Endothelial cell of umbilical vein (primary cell): ENCODE measurements around the gene BPI. TPM values are rescaled to one million over a fixed set of nuclear protein-coding genes. Genes with fewer than 3 reads are reported as not detected.

Experiments used
- BruUV-seq: library from RNA; stranded (reverse); fragments of 400-500 nt; replicated peaks from 2 replicates; lab custom pipeline; 2021; lab: Mats Ljungman, UMichigan
- CTCF ChIA-PET: fragments of 300-600, 350-600 bp; sonication (Branson Sonifier 250); formaldehyde crosslinking; loops from one replicate; lab custom pipeline; 2021; ENCODE audit warnings: antibody characterized with exemption, inconsistent platforms; lab: Charles Lee
- POLR2A ChIA-PET: fragments of 300-600, 350-600 bp; sonication (Branson Sonifier 250); formaldehyde crosslinking; loops from one replicate; lab custom pipeline; 2021; ENCODE audit warnings: antibody characterized with exemption, inconsistent platforms; lab: Charles Lee
- DNase-seq: peaks from one replicate; pipeline ENCODE4 v3.0.0-alpha.2; 2011; ENCODE audit warnings: low read depth, low spot score
- FAIRE-seq: peaks from 2 replicates; lab custom pipeline; 2011; peaks lifted over from hg19 to GRCh38; lab: Jason Lieb, UNC
- H2AFZ ChIP-seq: 2 replicates; pipeline ENCODE4 v1.6.0; 2012; ENCODE audit warnings: low read depth, low read length, control low read depth, inconsistent platforms
- H3K27ac ChIP-seq: 2 replicates; pipeline ENCODE4 v1.5.1; 2011; ENCODE audit warnings: low read depth, mild to moderate bottlenecking, control low read depth, low read length, moderate library complexity; ENCODE audit not compliant: insufficient read depth
- H3K27me3 ChIP-seq, 2 experiments: 2 replicates each; pipeline versions ENCODE4 v1.6.0 to v1.6.1; 2011; ENCODE audit warnings: low read length in 2 of 2, mixed read lengths in 1 of 2; ENCODE audit not compliant: control insufficient read depth in 2 of 2, insufficient read depth in 2 of 2
- H3K36me3 ChIP-seq, 2 experiments: 2 replicates in 1 of 2; 3 replicates in 1 of 2; pipeline ENCODE4 v1.5.1; 2011; ENCODE audit warnings: low read length in 2 of 2, mild to moderate bottlenecking in 1 of 2, moderate library complexity in 1 of 2; ENCODE audit not compliant: control insufficient read depth in 2 of 2, insufficient read depth in 2 of 2; ENCODE audit errors: extremely low read depth in 1 of 2
- H3K4me1 ChIP-seq: 3 replicates; pipeline ENCODE4 v1.5.1; 2011; ENCODE audit warnings: mild to moderate bottlenecking, low read length; ENCODE audit not compliant: control insufficient read depth, insufficient read depth; ENCODE audit errors: extremely low read depth
- H3K4me2 ChIP-seq: 2 replicates; pipeline ENCODE4 v1.6.1; 2011; ENCODE audit warnings: low read length, control low read depth, mixed read lengths; ENCODE audit not compliant: insufficient read depth
- H3K4me3 ChIP-seq, 3 experiments: fragments of 200-600 bp in 1 of 3; sonication (generic), shearing (Covaris generic) in 1 of 3; replicated peaks in 1 of 3; 2 replicates each; pipeline ENCODE4 v1.5.1; 2011 to 2016; ENCODE audit warnings: control low read depth in 3 of 3, low read length in 3 of 3, mild to moderate bottlenecking in 2 of 3, inconsistent platforms in 1 of 3, low read depth in 1 of 3, moderate library complexity in 1 of 3; ENCODE audit not compliant: insufficient read depth in 1 of 3
- H3K79me2 ChIP-seq: 2 replicates; pipeline ENCODE4 v1.6.0; 2012; ENCODE audit warnings: low read length, inconsistent platforms; ENCODE audit not compliant: control insufficient read depth, insufficient read depth
- H3K9ac ChIP-seq: replicated peaks from 2 replicates; pipeline ENCODE3; 2011; ENCODE audit warnings: low read length, control low read depth; ENCODE audit not compliant: insufficient read depth; ENCODE audit errors: extremely low read depth
- H3K9me1 ChIP-seq: replicated peaks from 3 replicates; pipeline ENCODE4 v1.6.0; 2011; ENCODE audit warnings: mild to moderate bottlenecking, low read length; ENCODE audit not compliant: control insufficient read depth, insufficient read depth; ENCODE audit errors: extremely low read depth
- H3K9me3 ChIP-seq: replicated peaks from 2 replicates; pipeline ENCODE4 v1.5.1; 2012; ENCODE audit warnings: low read length, inconsistent platforms; ENCODE audit not compliant: control insufficient read depth, insufficient read depth
- H4K20me1 ChIP-seq: replicated peaks from 2 replicates; pipeline ENCODE3; 2011; ENCODE audit warnings: mild to moderate bottlenecking, low read length; ENCODE audit not compliant: control insufficient read depth, insufficient read depth; ENCODE audit errors: extremely low read depth
- CTCF ChIP-seq, 2 donors: IDR thresholded peaks; 1 replicate in 1 of 2; 2 replicates in 1 of 2; pipeline ENCODE4 v1.5.1; 2011; ENCODE audit warnings: low read length in 2 of 2, mild to moderate bottlenecking in 2 of 2, moderate library complexity in 2 of 2, control low read depth in 1 of 2, inconsistent platforms in 1 of 2, low read depth in 1 of 2; ENCODE audit not compliant: insufficient read depth in 1 of 2; ENCODE audit errors: extremely low read depth in 1 of 2
- EZH2 ChIP-seq: IDR thresholded peaks from 2 replicates; pipeline ENCODE4 v1.6.1; 2012; ENCODE audit warnings: borderline replicate concordance, low read depth, mild to moderate bottlenecking, moderate library complexity, low read length, inconsistent platforms; ENCODE audit not compliant: severe bottlenecking
- FOS ChIP-seq: IDR thresholded peaks from 2 replicates; pipeline ENCODE4 v1.6.1; 2011; ENCODE audit warnings: mild to moderate bottlenecking, low read length, moderate library complexity, borderline replicate concordance; ENCODE audit not compliant: insufficient read depth
- GATA2 ChIP-seq: IDR thresholded peaks from 2 replicates; pipeline ENCODE4 v1.7.0; 2011; ENCODE audit warnings: low read depth, mild to moderate bottlenecking, moderate library complexity, mixed read lengths, low read length; ENCODE audit not compliant: insufficient read length, insufficient read depth
- JUN ChIP-seq: IDR thresholded peaks from 2 replicates; pipeline ENCODE4 v1.6.1; 2011; ENCODE audit warnings: borderline replicate concordance, low read depth; ENCODE audit not compliant: insufficient read length, insufficient read depth
- MAX ChIP-seq: IDR thresholded peaks from 2 replicates; pipeline ENCODE4 v1.6.1; 2011; ENCODE audit not compliant: insufficient read depth, insufficient read length
- MYC ChIP-seq: IDR thresholded peaks from one replicate; pipeline ENCODE4 v1.6.1; 2011; ENCODE audit warnings: mild to moderate bottlenecking, low read depth, low read length
- POLR2A ChIP-seq: IDR thresholded peaks from 2 replicates; pipeline ENCODE4 v1.6.1; 2012; ENCODE audit warnings: low read depth, mild to moderate bottlenecking, control low read depth, low read length
- POLR2AphosphoS5 ChIP-seq: IDR thresholded peaks from 2 replicates; pipeline ENCODE4 v1.6.1; 2012; ENCODE audit warnings: low read depth, mild to moderate bottlenecking, control low read depth, low read length, moderate library complexity; ENCODE audit not compliant: insufficient read depth
- dilution Hi-C: fragments of 300-500 bp; cut with MboI; formaldehyde crosslinking; loops from one replicate; pipeline ENCODE4 v1.15.0; 2019; ENCODE audit warnings: low sequenced_read_pairs; ENCODE audit not compliant: extremely low pct_ligation_motif_present
- intact Hi-C: fragments of 100-400 bp; cut with micrococcal nuclease; formaldehyde crosslinking; loops from one replicate; pipeline ENCODE4 v1.10.0; 2022
- polyA plus RNA-seq, 4 experiments: library from polyadenylated mRNA; depleted of rRNA in 3 of 4; stranded (reverse) in 3 of 4; unstranded in 1 of 4; fragments of >200 nt; gene quantifications; 2 replicates each; pipeline versions ENCODE4 v1.2.1 to v1.2.3, GENCODE V29; 2011 to 2012; ENCODE audit warnings: missing spikeins in 1 of 4
- total RNA-seq: library from RNA; stranded (reverse); gene quantifications from 2 replicates; pipeline ENCODE4 v1.2.3, GENCODE V29; 2021

Gene BPI
- total and polyA plus RNA-seq, 2 donors (not counting 3 experiments of a cell fraction or from before 2014, with no cell fraction given), result not detected

DNA sequence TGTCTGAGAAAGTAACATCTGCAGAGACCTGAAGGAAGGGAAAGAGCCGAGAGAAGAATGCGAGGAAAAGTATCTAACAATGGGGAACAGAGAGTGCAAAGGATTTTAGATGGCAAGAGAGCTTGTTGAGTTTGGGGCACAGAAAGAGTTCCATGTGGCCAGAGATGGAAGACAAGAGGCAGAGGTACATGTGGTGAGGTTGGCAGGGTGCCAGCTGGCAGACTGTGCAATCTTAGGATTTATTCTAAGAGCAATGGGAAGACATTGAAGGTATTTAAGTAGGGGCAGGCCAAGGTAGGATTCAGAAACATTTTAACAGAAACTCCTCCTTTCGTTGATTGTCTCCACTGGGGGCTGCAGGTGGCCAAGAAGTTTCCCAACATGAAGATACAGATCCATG is 21.9 kb downstream of the BPI start:
- Histone ChIP-seq H2AFZ (no peak overlapping the region), H3K9me1 (no peaks in the 10 kb centered on the region), H3K79me2 (no peaks in the 10 kb centered on the region), H3K9ac (no peak overlapping the region), H3K4me3 (no peak overlapping the region), H3K27me3 (peaks cover 0 to 3% of the 10 kb centered on the region in 2 experiments), H4K20me1 (no peaks in the 10 kb centered on the region), H3K4me2 (no peak overlapping the region), H3K9me3 (no peaks in the 10 kb centered on the region), H3K36me3 (no peaks in the 10 kb centered on the region), H3K4me1 (no peaks in the 10 kb centered on the region), H3K27ac (no peak overlapping the region)
- no TSS peak for BruUV-seq
- no peak for FAIRE-seq
- intact Hi-C loops, result loop anchor here (10.0 kb wide), 1 partner anchor 271 kb away; no protein-coding TSS in a partner anchor
- dilution Hi-C loops, result no loop called here
- CTCF ChIA-PET, result interaction anchor here (3.2 to 3.9 kb wide), 2 partner anchors 83 to 96 kb away, joined by 17 to 18 read pairs; no protein-coding TSS in a partner anchor
- no peak for DNase-seq
- TF ChIP-seq CTCF (IDR thresholded peaks at IDR 0.05; ENCODE audit: extremely low read depth in 1 of 2, insufficient read depth in 1 of 2, low read depth in 1 of 2, low read length in 2 of 2), result no peak
- TF ChIP-seq JUN, result no peak
- no peak for TF ChIP-seq EZH2
- TF ChIP-seq MAX, result no peak
- no peak for TF ChIP-seq POLR2AphosphoS5
- no peak for TF ChIP-seq FOS
- no peak for TF ChIP-seq GATA2
- TF ChIP-seq MYC, result no peak
- TF ChIP-seq POLR2A, result no peak
- POLR2A ChIA-PET, result no interaction called here
